GM12875 (cell line): Measurements from ENCODE around the gene SNF8.

Source experiments
- H3K4me3 ChIP-seq: one replicate; pipeline ENCODE4 v1.5.1; 2011; ENCODE audit warnings: low read depth, low read length, control low read depth
- CTCF ChIP-seq: IDR thresholded peaks from 2 replicates; pipeline ENCODE4 v1.5.1; 2011; ENCODE audit warnings: low read depth, mild to moderate bottlenecking, control low read depth, inconsistent platforms, low read length, moderate library complexity, borderline replicate concordance; ENCODE audit not compliant: insufficient read depth

Gene SNF8, protein sequence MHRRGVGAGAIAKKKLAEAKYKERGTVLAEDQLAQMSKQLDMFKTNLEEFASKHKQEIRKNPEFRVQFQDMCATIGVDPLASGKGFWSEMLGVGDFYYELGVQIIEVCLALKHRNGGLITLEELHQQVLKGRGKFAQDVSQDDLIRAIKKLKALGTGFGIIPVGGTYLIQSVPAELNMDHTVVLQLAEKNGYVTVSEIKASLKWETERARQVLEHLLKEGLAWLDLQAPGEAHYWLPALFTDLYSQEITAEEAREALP

DNA sequence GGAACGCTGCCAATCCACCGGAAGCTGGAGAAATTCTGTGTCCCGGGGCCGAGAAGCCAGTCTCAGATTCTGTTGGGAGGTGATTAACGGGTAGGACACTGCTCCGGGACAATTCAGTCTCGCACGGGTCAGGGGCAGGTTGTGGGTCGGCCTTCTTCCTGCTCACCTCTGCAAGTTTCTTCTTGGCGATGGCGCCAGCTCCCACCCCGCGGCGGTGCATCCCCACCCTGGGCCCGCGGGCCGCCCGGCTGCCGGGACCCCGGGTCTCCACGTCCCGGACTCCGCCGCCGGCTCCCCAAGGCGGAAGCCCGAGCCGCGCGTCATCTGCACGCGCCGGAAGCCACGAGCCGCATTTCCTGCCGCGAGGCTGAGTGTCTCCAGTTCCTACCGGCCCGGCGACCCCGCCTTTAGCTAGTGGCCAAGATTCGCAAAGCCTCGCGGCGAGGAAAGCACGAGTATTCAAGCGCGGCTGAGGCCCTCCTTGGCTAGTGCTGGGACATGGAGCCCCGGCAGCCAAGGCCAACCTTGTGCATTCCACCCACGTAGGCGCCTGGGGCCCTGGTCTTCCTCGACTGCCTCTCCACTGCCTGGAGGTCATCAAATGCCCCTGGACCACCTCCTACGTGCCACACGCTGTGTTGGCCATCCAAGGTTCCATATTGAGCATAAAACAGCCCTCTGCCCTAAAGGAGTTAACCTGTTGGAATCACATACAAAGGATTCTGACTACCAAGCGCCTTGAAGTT is at the start of gene SNF8:
SNF8 (minus strand) TSS at position 328 of the 746 bp plus-strand sequence; CDS start at position 220, 108 bp downstream.
- H3K4me3 ChIP-seq, result peak within 1 kb of the TSS; percentile 57
- no peak for TF ChIP-seq CTCF

DNA sequence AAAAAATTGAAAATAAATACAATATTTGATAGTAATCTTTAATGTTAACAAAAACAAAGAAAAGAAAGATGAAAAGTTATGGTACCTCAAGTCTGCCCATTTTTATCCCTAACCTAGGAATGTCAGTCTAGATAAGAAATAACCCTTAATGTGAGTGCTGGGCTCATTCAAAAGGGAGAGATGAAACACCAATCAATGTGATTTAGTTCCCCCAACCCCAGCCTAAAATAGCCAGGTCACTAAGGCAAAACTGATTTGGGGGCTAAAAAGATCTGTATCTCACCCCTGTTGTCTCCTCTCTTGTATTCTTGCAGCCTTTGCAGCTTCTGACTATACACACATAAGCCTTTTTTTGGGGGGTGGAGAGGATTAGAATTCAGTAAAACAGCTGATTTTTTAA is 49.3 kb upstream of the SNF8 start:
- H3K4me3 ChIP-seq, result no peak overlapping the region
- no peak for TF ChIP-seq CTCF

- H3K4me3 ChIP-seq, result no peak overlapping the region
- TF ChIP-seq CTCF, result no peak
These were observed 48.7 kb upstream of the SNF8 start for GRCh38 chr17:48993305-48993704.

- TF ChIP-seq CTCF, result no peak
- no peak overlapping the region for H3K4me3 ChIP-seq
These were observed 47.8 kb upstream of the SNF8 start for GRCh38 chr17:48992444-48992843.

GRCh38 chr17:48990882-48991357 is 46.3 kb upstream of the SNF8 start:
- H3K4me3 ChIP-seq, result no peak overlapping the region
- TF ChIP-seq CTCF, result no peak

- TF ChIP-seq CTCF, result no peak
- H3K4me3 ChIP-seq, result no peak overlapping the region
These were observed 44.5 kb upstream of the SNF8 start for GRCh38 chr17:48989100-48989499.
